CD4-positive, alpha-beta T cell (primary cell): Measurements from ENCODE around the gene METTL6. TPM values are rescaled to one million over a fixed set of nuclear protein-coding genes. Genes with fewer than 3 reads are reported as not detected.

Experiments
- ATAC-seq: fragments of 200-7000 bp; cut with Tn5 transposase; one replicate; pipeline ENCODE4 v1.10.0; 2022; ENCODE audit warnings: mild to moderate bottlenecking; ENCODE audit not compliant: poor library complexity
- CTCF ChIA-PET: fragments of 350-600 bp; sonication (Branson Sonifier 250); formaldehyde crosslinking; loops from one replicate; lab custom pipeline; 2021; ENCODE audit warnings: antibody characterized with exemption, inconsistent platforms; lab: Charles Lee
- POLR2A ChIA-PET: fragments of 350-600 bp; sonication (Branson Sonifier 250); formaldehyde crosslinking; loops from one replicate; lab custom pipeline; 2021; ENCODE audit warnings: antibody characterized with exemption, inconsistent platforms; lab: Charles Lee
- DNase-seq, 14 experiments: peaks; one replicate each; pipeline ENCODE4 v3.0.0-alpha.2; 2013 to 2020; ENCODE audit warnings: mixed read lengths in 2 of 14
- H3K27ac ChIP-seq, 2 donors: one replicate each; pipeline versions ENCODE4 v1.5.1 to v1.7.0; 2013; ENCODE audit warnings: low read length in 2 of 2, low read depth in 1 of 2, mild to moderate bottlenecking in 1 of 2
- H3K27me3 ChIP-seq, 2 experiments: 1 replicate in 1 of 2; 2 replicates in 1 of 2; pipeline versions ENCODE4 v1.6.1 to v1.7.0; 2013; ENCODE audit warnings: low read length in 2 of 2, control low read depth in 1 of 2, mild to moderate bottlenecking in 1 of 2, moderate library complexity in 1 of 2; ENCODE audit not compliant: insufficient read depth in 2 of 2, control insufficient read depth in 1 of 2
- H3K36me3 ChIP-seq: one replicate; pipeline ENCODE4 v1.6.1; 2013; ENCODE audit warnings: low read length, control low read depth; ENCODE audit not compliant: insufficient read depth
- H3K4me1 ChIP-seq: one replicate; pipeline ENCODE4 v1.6.1; 2013; ENCODE audit warnings: low read length, control low read depth; ENCODE audit not compliant: insufficient read depth
- H3K4me3 ChIP-seq: one replicate; pipeline ENCODE4 v1.5.1; 2013; ENCODE audit warnings: mild to moderate bottlenecking, low read length, moderate library complexity
- H3K9me3 ChIP-seq, 2 experiments: 1 replicate in 1 of 2; 2 replicates in 1 of 2; pipeline versions ENCODE4 v1.6.1 to v1.7.0; 2013; ENCODE audit warnings: low read length in 2 of 2, mild to moderate bottlenecking in 2 of 2, control low read depth in 1 of 2, moderate library complexity in 1 of 2; ENCODE audit not compliant: control insufficient read depth in 1 of 2, insufficient read depth in 1 of 2
- H3K27ac Mint-ChIP-seq: one replicate; pipeline ENCODE4 v1.8.0; 2020; ENCODE audit warnings: mixed read lengths
- H3K27me3 Mint-ChIP-seq: one replicate; pipeline ENCODE4 v1.8.0; 2021; ENCODE audit warnings: mixed read lengths
- H3K36me3 Mint-ChIP-seq: one replicate; pipeline ENCODE4 v1.8.0; 2021; ENCODE audit warnings: low read depth, mixed read lengths
- H3K4me1 Mint-ChIP-seq: one replicate; pipeline ENCODE4 v1.8.0; 2021; ENCODE audit warnings: low read depth, mixed read lengths
- H3K4me3 Mint-ChIP-seq: one replicate; pipeline ENCODE4 v1.8.0; 2020; ENCODE audit warnings: mild to moderate bottlenecking, mixed read lengths
- H3K9me3 Mint-ChIP-seq: one replicate; pipeline ENCODE4 v1.8.0; 2020; ENCODE audit warnings: mixed read lengths
- intact Hi-C, 2 experiments: fragments of 100-400 bp; cut with DNase I in 1 of 2; cut with micrococcal nuclease in 1 of 2; formaldehyde crosslinking; loops; one replicate each; pipeline versions ENCODE4 v1.15.1 to v1.9.0; 2023 to 2025; cut with DNase I, micrococcal nuclease
- polyA plus RNA-seq, 2 donors: library from polyadenylated mRNA; unstranded; fragments of 120-200 nt; gene quantifications; one replicate each; pipeline ENCODE4 v1.2.1, GENCODE V29; 2013
- total RNA-seq, 174 experiments: library from RNA in 2 of 174; stranded (reverse) in 2 of 174; gene quantifications; one replicate each; pipeline ENCODE4 v1.2.3 and lab custom pipeline; 2021 to 2026
- TF ChIP-seq, protein P1 (sequence below): fragments of 200-600 bp; IDR thresholded peaks from one replicate; pipeline ENCODE4 v1.8.0; 2022; ENCODE audit warnings: antibody characterized with exemption, mild to moderate bottlenecking

The METTL6 gene, protein sequence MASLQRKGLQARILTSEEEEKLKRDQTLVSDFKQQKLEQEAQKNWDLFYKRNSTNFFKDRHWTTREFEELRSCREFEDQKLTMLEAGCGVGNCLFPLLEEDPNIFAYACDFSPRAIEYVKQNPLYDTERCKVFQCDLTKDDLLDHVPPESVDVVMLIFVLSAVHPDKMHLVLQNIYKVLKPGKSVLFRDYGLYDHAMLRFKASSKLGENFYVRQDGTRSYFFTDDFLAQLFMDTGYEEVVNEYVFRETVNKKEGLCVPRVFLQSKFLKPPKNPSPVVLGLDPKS
- total RNA-seq (1 to 10 TPM; 4.7 to 5.7 TPM), total RNA-seq (lab: John Stamatoyannopoulos, UW) (8.6 to 36.2 (median 23.1) reads per million in 172 experiments)
- polyA plus RNA-seq (2013, experiment 1 of 2), result 12.8 TPM
- 12.1 TPM for polyA plus RNA-seq (2013, experiment 2 of 2)

DNA sequence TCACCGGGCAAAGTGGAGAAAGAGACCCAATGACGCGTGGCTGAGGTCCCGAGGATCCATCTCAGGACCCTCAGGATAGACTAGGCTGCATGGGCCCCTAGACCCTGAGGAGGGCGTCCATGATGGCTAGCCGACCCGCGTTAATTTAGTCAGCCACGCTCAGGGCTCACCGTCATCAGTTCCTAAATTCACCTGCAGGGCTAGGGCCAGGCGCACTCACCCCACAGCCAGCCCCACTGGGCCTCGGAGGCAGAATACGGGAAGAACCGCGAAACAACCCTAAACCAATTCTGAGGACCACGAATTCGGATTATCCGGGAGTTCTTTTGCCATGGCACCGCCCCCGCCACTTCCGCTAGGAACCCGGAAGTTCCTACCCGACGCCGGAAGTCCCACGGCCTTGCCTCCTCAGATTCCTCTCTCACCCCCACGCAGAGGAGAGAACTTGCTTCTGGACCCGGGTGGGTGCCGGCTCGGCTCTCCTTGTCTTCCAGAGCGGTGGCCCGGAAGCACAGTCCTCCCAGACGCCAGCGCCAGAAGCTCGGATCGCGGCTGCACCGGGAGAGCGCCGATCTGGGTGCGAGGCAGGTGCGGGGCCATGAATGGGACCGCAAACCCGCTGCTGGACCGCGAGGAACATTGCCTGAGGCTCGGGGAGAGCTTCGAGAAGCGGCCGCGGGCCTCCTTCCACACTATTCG, at the start of gene METTL6, which contains the start of gene EAF1:
Gene METTL6, minus strand, starts transcription at position 363 of the 699 bp plus-strand sequence. CDS start 1,033 bp downstream, outside the sequence.
Gene EAF1, plus strand, starts transcription at position 417 of the 699 bp plus-strand sequence. Its CDS starts 182 bp downstream, at position 599.
- DNase-seq (peak; percentile 71 to 91 (median 80)), ATAC-seq (peak; percentile 84)
- H3K27me3 Mint-ChIP-seq, result no peaks in the 10 kb centered on the region
- intact Hi-C loops, result loop anchor here (2.0 to 10.0 kb wide), 6 partner anchors 49 to 1553 kb away; partner anchors contain the start of genes DPH3 (in 1 of the 2), NR2C2 (in 1 of the 2) and OXNAD1 (in 1 of the 2)
- H3K36me3 Mint-ChIP-seq, result peaks cover 82% of the 10 kb centered on the region
- ChIA-PET POLR2A (interaction anchor here (0.7 to 1.7 kb wide), 2 partner anchors 79 to 221 kb away, joined by 4 read pairs; partner anchors contain the start of gene CAPN7), CTCF (no interaction called here)
- peak within 1 kb of the TSS; percentile 81 for H3K27ac Mint-ChIP-seq
- Histone ChIP-seq H3K4me1 (peaks cover 33% of the 10 kb centered on the region), H3K27me3 (no peaks in the 10 kb centered on the region), H3K27ac (peak within 1 kb of the TSS; percentile 58 to 80), H3K4me3 (peak within 1 kb of the TSS; percentile 72), H3K36me3 (peaks cover 24% of the 10 kb centered on the region), H3K9me3 (no peaks in the 10 kb centered on the region)
- TF ChIP-seq, protein P1, sequence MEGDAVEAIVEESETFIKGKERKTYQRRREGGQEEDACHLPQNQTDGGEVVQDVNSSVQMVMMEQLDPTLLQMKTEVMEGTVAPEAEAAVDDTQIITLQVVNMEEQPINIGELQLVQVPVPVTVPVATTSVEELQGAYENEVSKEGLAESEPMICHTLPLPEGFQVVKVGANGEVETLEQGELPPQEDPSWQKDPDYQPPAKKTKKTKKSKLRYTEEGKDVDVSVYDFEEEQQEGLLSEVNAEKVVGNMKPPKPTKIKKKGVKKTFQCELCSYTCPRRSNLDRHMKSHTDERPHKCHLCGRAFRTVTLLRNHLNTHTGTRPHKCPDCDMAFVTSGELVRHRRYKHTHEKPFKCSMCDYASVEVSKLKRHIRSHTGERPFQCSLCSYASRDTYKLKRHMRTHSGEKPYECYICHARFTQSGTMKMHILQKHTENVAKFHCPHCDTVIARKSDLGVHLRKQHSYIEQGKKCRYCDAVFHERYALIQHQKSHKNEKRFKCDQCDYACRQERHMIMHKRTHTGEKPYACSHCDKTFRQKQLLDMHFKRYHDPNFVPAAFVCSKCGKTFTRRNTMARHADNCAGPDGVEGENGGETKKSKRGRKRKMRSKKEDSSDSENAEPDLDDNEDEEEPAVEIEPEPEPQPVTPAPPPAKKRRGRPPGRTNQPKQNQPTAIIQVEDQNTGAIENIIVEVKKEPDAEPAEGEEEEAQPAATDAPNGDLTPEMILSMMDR, result peak; percentile 19
- H3K9me3 Mint-ChIP-seq, result no peaks in the 10 kb centered on the region
- peak within 1 kb of the TSS; percentile 93 for H3K4me3 Mint-ChIP-seq
- H3K4me1 Mint-ChIP-seq, result peaks cover 74% of the 10 kb centered on the region

DNA sequence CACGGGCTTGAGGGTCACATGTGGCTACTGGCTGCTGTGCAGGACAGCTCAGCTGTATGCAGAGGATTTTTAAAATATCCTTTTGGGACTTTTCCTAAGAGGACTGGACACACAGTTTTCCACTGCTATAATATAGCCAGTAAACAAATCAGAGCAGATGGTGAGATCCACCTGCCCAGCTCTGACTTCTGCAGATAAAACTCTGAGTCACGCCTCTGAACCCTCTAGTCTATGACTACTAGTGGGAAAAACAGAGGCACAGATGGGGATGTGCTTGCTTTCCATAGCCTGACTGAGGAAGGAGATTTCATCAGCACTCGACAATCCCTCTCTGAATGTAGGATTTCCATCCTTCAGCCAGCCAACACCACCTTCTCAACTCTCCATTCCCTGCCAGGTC, 49.0 kb upstream of the METTL6 start:
- H3K27ac Mint-ChIP-seq, result no peak overlapping the region
- no peaks in the 10 kb centered on the region for H3K9me3 Mint-ChIP-seq
- H3K4me3 Mint-ChIP-seq, result no peak overlapping the region
- TF ChIP-seq, protein P1, result no peak
- ATAC-seq (no peak), DNase-seq (no peak)
- Histone ChIP-seq H3K9me3 (no peaks in the 10 kb centered on the region), H3K4me3 (no peak overlapping the region), H3K4me1 (no peaks in the 10 kb centered on the region), H3K36me3 (no peaks in the 10 kb centered on the region), H3K27ac (no peak overlapping the region), H3K27me3 (no peaks in the 10 kb centered on the region)
- no peaks in the 10 kb centered on the region for H3K4me1 Mint-ChIP-seq
- CTCF ChIA-PET, result no interaction called here
- intact Hi-C loops, result no loop called here
- POLR2A ChIA-PET, result no interaction called here
- H3K27me3 Mint-ChIP-seq, result no peaks in the 10 kb centered on the region
- no peaks in the 10 kb centered on the region for H3K36me3 Mint-ChIP-seq

DNA sequence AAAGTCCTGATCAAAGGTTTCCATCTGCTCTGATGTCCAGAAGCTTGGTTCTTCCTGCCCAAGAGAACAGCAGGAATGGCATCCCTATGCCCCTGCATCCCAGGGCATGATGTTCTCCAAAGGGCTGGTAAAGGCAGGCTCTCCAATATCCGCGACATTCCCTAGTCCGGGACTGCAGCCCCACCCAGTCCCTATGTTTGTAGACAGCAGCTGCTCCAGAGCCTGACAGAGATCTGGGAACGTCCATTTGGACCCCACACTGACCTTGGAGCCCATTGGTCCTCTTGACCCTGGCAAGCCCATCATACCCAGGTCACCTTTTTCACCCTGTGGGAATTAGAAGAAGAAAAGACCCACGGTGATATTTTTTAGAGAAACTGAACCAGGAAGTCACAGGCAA, 47.8 kb upstream of the METTL6 start:
- intact Hi-C loops, result no loop called here
- POLR2A ChIA-PET, result no interaction called here
- no peaks in the 10 kb centered on the region for H3K36me3 ChIP-seq
- H3K27me3 Mint-ChIP-seq, result no peaks in the 10 kb centered on the region
- no peaks in the 10 kb centered on the region for H3K27me3 ChIP-seq
- H3K4me1 ChIP-seq, result no peaks in the 10 kb centered on the region
- TF ChIP-seq, protein P1, result no peak
- no peaks in the 10 kb centered on the region for H3K4me1 Mint-ChIP-seq
- H3K27ac Mint-ChIP-seq, result no peak overlapping the region
- no peaks in the 10 kb centered on the region for H3K9me3 ChIP-seq
- no peak overlapping the region for H3K4me3 ChIP-seq
- H3K27ac ChIP-seq, result no peak overlapping the region
- no peaks in the 10 kb centered on the region for H3K36me3 Mint-ChIP-seq
- no peak overlapping the region for H3K4me3 Mint-ChIP-seq
- ATAC-seq (no peak), DNase-seq (no peak)
- CTCF ChIA-PET, result no interaction called here
- no peaks in the 10 kb centered on the region for H3K9me3 Mint-ChIP-seq
